Measurements from ENCODE around the gene DCLK1.

GRCh38 chr13:35771898-35772297, 359.3 kb downstream of the DCLK1 start:
- TF ChIP-seq POLR2A (IDR thresholded peaks at IDR 0.05; ENCODE audit: low read length) (no peak), GATA1 (IDR thresholded peaks at IDR 0.05; ENCODE audit: low read depth, low read length) (no peak)

Data from erythroblast (primary cell).